ENCODE measurements around the gene CDC42BPG. TPM values are rescaled to one million over a fixed set of nuclear protein-coding genes. Genes with fewer than 3 reads are reported as not detected.

CDC42BPG gene
- polyA plus RNA-seq (2013) = 19.4 and 20.9 TPM in 2 replicates

- H3K4ac ChIP-seq (ENCODE audit: low read depth, low read length) = peak within 1 kb of the TSS; percentile 95
- H2BK120ac ChIP-seq (ENCODE audit: insufficient read depth, low read length, poor library complexity) = peak within 1 kb of the TSS; percentile 98
- H3K18ac ChIP-seq (ENCODE audit: low read length) = peak within 1 kb of the TSS; percentile 95
- no CpG with 5 or more reads among the region's 96 CpGs for WGBS (ENCODE audit: extremely low coverage, insufficient coverage, insufficient read length)
- H3K9ac ChIP-seq (ENCODE audit: low read length) = peak within 1 kb of the TSS; percentile 92
- H3K79me1 ChIP-seq (ENCODE audit: low read length) = peaks cover 38% of the 10 kb centered on the region
- H3K14ac ChIP-seq (ENCODE audit: low read length) = peak within 1 kb of the TSS; percentile 98
- peaks cover 14% of the 10 kb centered on the region in 2 experiments for H3K36me3 ChIP-seq (ENCODE audit: control insufficient read depth in 1 of 2, insufficient read depth in 2 of 2, low read length in 2 of 2)
- no peak within 1 kb of the TSS for H3K23ac ChIP-seq (ENCODE audit: low read length)
- H2BK5ac ChIP-seq (ENCODE audit: low read depth, low read length, poor library complexity) = peak within 1 kb of the TSS; percentile 99
- H3K4me2 ChIP-seq (ENCODE audit: low read length) = peak within 1 kb of the TSS; percentile 70
- peaks cover 21% of the 10 kb centered on the region for H3K79me2 ChIP-seq (ENCODE audit: control insufficient read depth, insufficient read depth, low read length, poor library complexity)
- H3K4me1 ChIP-seq (ENCODE audit: control insufficient read depth in 1 of 2, insufficient read depth in 2 of 2, low read length in 2 of 2) = peaks cover 18 to 28% of the 10 kb centered on the region in 2 experiments
- H2AFZ ChIP-seq (ENCODE audit: insufficient read depth, low read length, poor library complexity) = peak within 1 kb of the TSS; percentile 90
- H3K9me3 ChIP-seq (ENCODE audit: insufficient read depth, low read depth, low read length) = peaks cover 4% of the 10 kb centered on the region
- peak within 1 kb of the TSS; percentile 87 for H2AK5ac ChIP-seq (ENCODE audit: low read length)
- H3K4me3 ChIP-seq (ENCODE audit: low read depth, low read length) = peak within 1 kb of the TSS; percentile 85
- peak within 1 kb of the TSS; percentile 94 for H4K91ac ChIP-seq (ENCODE audit: low read depth, low read length)
- DNase-seq = peak; percentile 90 to 92
- H4K8ac ChIP-seq (ENCODE audit: low read depth, low read length) = peak within 1 kb of the TSS; percentile 98
- no peaks in the 10 kb centered on the region for H3K27me3 ChIP-seq (ENCODE audit: insufficient read depth, low read length)
- H4K12ac ChIP-seq (ENCODE audit: low read depth, low read length) = peak within 1 kb of the TSS; percentile 84
- H3K27ac ChIP-seq (ENCODE audit: low read depth, low read length) = peak within 1 kb of the TSS; percentile 98
- peak within 1 kb of the TSS; percentile 95 for H2BK12ac ChIP-seq (ENCODE audit: low read length)
Measured at GRCh38 chr11:64844330-64845128, at the start of gene CDC42BPG. Gene CDC42BPG (minus strand): TSS chr11:64844653. CDS start chr11:64844569, 84 bp downstream.

GRCh38 chr11:64893194-64894069 lies 49.0 kb upstream of the CDC42BPG start:
- no peaks in the 10 kb centered on the region for H3K9me3 ChIP-seq (ENCODE audit: insufficient read depth, low read depth, low read length)
- H3K27me3 ChIP-seq (ENCODE audit: insufficient read depth, low read length) = no peaks in the 10 kb centered on the region
- DNase-seq = no peak
- H3K79me1 ChIP-seq (ENCODE audit: low read length) = no peaks in the 10 kb centered on the region
- H3K23ac ChIP-seq (ENCODE audit: low read length) = no peak overlapping the region
- H3K4me3 ChIP-seq (ENCODE audit: low read depth, low read length) = no peak overlapping the region
- H3K4me2 ChIP-seq (ENCODE audit: low read length) = no peak overlapping the region
- no peak overlapping the region for H3K18ac ChIP-seq (ENCODE audit: low read length)
- no peak overlapping the region for H3K9ac ChIP-seq (ENCODE audit: low read length)
- no peak overlapping the region for H2AK5ac ChIP-seq (ENCODE audit: low read length)
- no peak overlapping the region for H3K4ac ChIP-seq (ENCODE audit: low read depth, low read length)
- no peak overlapping the region for H3K14ac ChIP-seq (ENCODE audit: low read length)
- no peaks in the 10 kb centered on the region for H3K79me2 ChIP-seq (ENCODE audit: control insufficient read depth, insufficient read depth, low read length, poor library complexity)
- H3K4me1 ChIP-seq (ENCODE audit: control insufficient read depth in 1 of 2, insufficient read depth in 2 of 2, low read length in 2 of 2) = peaks cover 0 to 3% of the 10 kb centered on the region in 2 experiments
- H2BK120ac ChIP-seq (ENCODE audit: insufficient read depth, low read length, poor library complexity) = no peak overlapping the region
- H3K36me3 ChIP-seq (ENCODE audit: control insufficient read depth in 1 of 2, insufficient read depth in 2 of 2, low read length in 2 of 2) = peaks cover 36 to 39% of the 10 kb centered on the region in 2 experiments
- H2BK5ac ChIP-seq (ENCODE audit: low read depth, low read length, poor library complexity) = no peak overlapping the region
- no peak overlapping the region for H3K27ac ChIP-seq (ENCODE audit: low read depth, low read length)
- no peak overlapping the region for H4K91ac ChIP-seq (ENCODE audit: low read depth, low read length)
- no peak overlapping the region for H4K8ac ChIP-seq (ENCODE audit: low read depth, low read length)
- H2AFZ ChIP-seq (ENCODE audit: insufficient read depth, low read length, poor library complexity) = no peak overlapping the region
- H2BK12ac ChIP-seq (ENCODE audit: low read length) = no peak overlapping the region
- H4K12ac ChIP-seq (ENCODE audit: low read depth, low read length) = no peak overlapping the region
- WGBS (ENCODE audit: extremely low coverage, insufficient coverage, insufficient read length) = no CpG with 5 or more reads among the region's 25 CpGs

- no peak overlapping the region for H3K18ac ChIP-seq (ENCODE audit: low read length)
- no peak overlapping the region for H3K4me3 ChIP-seq (ENCODE audit: low read depth, low read length)
- WGBS (ENCODE audit: extremely low coverage, insufficient coverage, insufficient read length) = no CpG with 5 or more reads among the region's 10 CpGs
- peaks cover 30 to 33% of the 10 kb centered on the region in 2 experiments for H3K36me3 ChIP-seq (ENCODE audit: control insufficient read depth in 1 of 2, insufficient read depth in 2 of 2, low read length in 2 of 2)
- no peak overlapping the region for H2AK5ac ChIP-seq (ENCODE audit: low read length)
- no peak overlapping the region for H3K27ac ChIP-seq (ENCODE audit: low read depth, low read length)
- no peak overlapping the region for H2BK5ac ChIP-seq (ENCODE audit: low read depth, low read length, poor library complexity)
- no peak overlapping the region for H4K91ac ChIP-seq (ENCODE audit: low read depth, low read length)
- no peak overlapping the region for H3K9ac ChIP-seq (ENCODE audit: low read length)
- H4K12ac ChIP-seq (ENCODE audit: low read depth, low read length) = no peak overlapping the region
- H3K79me2 ChIP-seq (ENCODE audit: control insufficient read depth, insufficient read depth, low read length, poor library complexity) = no peaks in the 10 kb centered on the region
- H2BK12ac ChIP-seq (ENCODE audit: low read length) = no peak overlapping the region
- peaks cover 4% of the 10 kb centered on the region for H3K79me1 ChIP-seq (ENCODE audit: low read length)
- H3K4me2 ChIP-seq (ENCODE audit: low read length) = no peak overlapping the region
- H3K14ac ChIP-seq (ENCODE audit: low read length) = no peak overlapping the region
- H3K4ac ChIP-seq (ENCODE audit: low read depth, low read length) = no peak overlapping the region
- H2AFZ ChIP-seq (ENCODE audit: insufficient read depth, low read length, poor library complexity) = no peak overlapping the region
- H3K27me3 ChIP-seq (ENCODE audit: insufficient read depth, low read length) = no peaks in the 10 kb centered on the region
- peaks cover 4 to 7% of the 10 kb centered on the region in 2 experiments for H3K4me1 ChIP-seq (ENCODE audit: control insufficient read depth in 1 of 2, insufficient read depth in 2 of 2, low read length in 2 of 2)
- H3K9me3 ChIP-seq (ENCODE audit: insufficient read depth, low read depth, low read length) = no peaks in the 10 kb centered on the region
- H3K23ac ChIP-seq (ENCODE audit: low read length) = no peak overlapping the region
- no peak overlapping the region for H4K8ac ChIP-seq (ENCODE audit: low read depth, low read length)
- H2BK120ac ChIP-seq (ENCODE audit: insufficient read depth, low read length, poor library complexity) = no peak overlapping the region
- no peak for DNase-seq
Measured at GRCh38 chr11:64892838-64893193, 48.4 kb upstream of the CDC42BPG start.

- Histone ChIP-seq H3K4me2 (ENCODE audit: low read length) (no peak overlapping the region), H2BK120ac (ENCODE audit: insufficient read depth, low read length, poor library complexity) (no peak overlapping the region), H3K4me3 (ENCODE audit: low read depth, low read length) (no peak overlapping the region), H3K18ac (ENCODE audit: low read length) (no peak overlapping the region), H2AFZ (ENCODE audit: insufficient read depth, low read length, poor library complexity) (no peak overlapping the region), H3K36me3 (ENCODE audit: control insufficient read depth in 1 of 2, insufficient read depth in 2 of 2, low read length in 2 of 2) (peaks cover 26 to 29% of the 10 kb centered on the region in 2 experiments), H2AK5ac (ENCODE audit: low read length) (no peak overlapping the region), H4K91ac (ENCODE audit: low read depth, low read length) (no peak overlapping the region), H3K79me2 (ENCODE audit: control insufficient read depth, insufficient read depth, low read length, poor library complexity) (no peaks in the 10 kb centered on the region), H3K27ac (ENCODE audit: low read depth, low read length) (no peak overlapping the region), H4K8ac (ENCODE audit: low read depth, low read length) (no peak overlapping the region), H4K12ac (ENCODE audit: low read depth, low read length) (no peak overlapping the region), H3K9me3 (ENCODE audit: insufficient read depth, low read depth, low read length) (no peaks in the 10 kb centered on the region), H3K79me1 (ENCODE audit: low read length) (peaks cover 6% of the 10 kb centered on the region), H3K4me1 (ENCODE audit: control insufficient read depth in 1 of 2, insufficient read depth in 2 of 2, low read length in 2 of 2) (peaks cover 7% of the 10 kb centered on the region in 2 experiments), H3K23ac (ENCODE audit: low read length) (no peak overlapping the region), H3K4ac (ENCODE audit: low read depth, low read length) (no peak overlapping the region), H3K9ac (ENCODE audit: low read length) (no peak overlapping the region), H3K27me3 (ENCODE audit: insufficient read depth, low read length) (no peaks in the 10 kb centered on the region), H2BK5ac (ENCODE audit: low read depth, low read length, poor library complexity) (no peak overlapping the region), H3K14ac (ENCODE audit: low read length) (no peak overlapping the region), H2BK12ac (ENCODE audit: low read length) (no peak overlapping the region)
- no peak for DNase-seq
- no CpG with 5 or more reads among the region's 11 CpGs for WGBS (ENCODE audit: extremely low coverage, insufficient coverage, insufficient read length)
Measured at GRCh38 chr11:64892411-64892831, 48.0 kb upstream of the CDC42BPG start.
